GM21447 (cell line): ENCODE data around the gene NFAT5.
"Not testable (repeated sequence)": the region's sequence is repeated elsewhere in the genome, so short reads cannot be mapped to it uniquely, and the experiment has no call there.

Experiments used
- ATAC-seq: cut with Tn5 transposase; IDR thresholded peaks from one replicate; pipeline ENCODE4 v1.9.1; 2021; ENCODE audit not compliant: unreplicated experiment

NFAT5 gene

DNA sequence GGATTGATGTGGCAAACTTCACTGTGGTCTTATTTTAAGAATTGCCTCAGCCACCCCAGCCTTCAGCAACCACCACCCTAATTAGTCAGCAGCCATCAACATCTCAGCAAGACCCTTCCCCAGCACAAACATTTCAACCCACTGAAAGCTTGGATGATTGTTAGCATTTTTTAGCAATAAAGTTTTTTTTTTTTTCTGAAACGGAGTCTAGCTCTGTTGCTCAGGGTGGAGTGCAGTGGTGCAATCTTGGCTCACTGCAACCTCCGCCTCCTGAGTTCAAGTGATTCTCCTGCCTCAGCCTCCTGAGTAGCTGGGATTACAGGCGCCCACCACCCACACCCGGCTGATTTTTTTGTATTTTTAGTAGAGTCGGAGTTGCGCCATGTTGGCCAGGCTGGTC is 19.1 kb upstream of the NFAT5 start:
- ATAC-seq: not testable (repeated sequence)

DNA sequence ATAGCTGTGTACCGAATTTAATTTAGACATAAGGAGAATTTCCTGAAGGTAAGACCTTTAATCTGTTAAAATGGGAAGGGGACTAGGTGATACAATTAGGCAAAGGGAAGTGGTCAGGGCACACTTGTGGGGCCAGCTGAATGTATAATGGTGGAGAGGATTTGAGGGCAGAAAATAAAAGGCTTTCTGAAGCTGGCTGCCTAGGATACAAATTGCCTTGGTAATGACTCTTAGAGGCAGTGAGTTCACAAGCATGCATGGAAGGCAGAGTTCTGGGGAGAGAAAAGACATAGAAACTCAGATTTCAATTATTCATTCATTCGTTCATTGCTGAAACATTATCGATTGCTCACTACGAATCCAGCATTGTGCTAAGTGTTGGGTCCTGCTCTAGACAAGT is 12.4 kb upstream of the NFAT5 start:
- ATAC-seq: no peak

DNA sequence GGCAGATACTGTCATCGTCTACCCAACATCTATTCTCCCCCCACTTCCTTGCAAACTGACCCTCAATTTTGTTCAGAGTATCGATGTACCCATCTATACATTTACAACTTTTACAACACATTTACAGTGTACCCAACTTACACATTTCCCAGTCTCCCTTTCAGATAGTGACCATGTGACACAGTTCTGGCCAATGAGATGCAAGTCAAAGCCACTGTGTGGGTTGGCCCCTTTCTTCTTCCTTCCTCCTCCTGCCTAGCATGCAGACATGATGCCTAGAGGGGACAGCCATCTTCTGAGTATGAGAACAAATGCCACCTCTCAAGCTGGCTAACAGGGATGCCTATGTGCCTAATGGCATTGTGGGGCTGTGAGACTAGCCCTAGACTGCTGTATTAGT is 11.3 kb upstream of the NFAT5 start:
- ATAC-seq: no peak

DNA sequence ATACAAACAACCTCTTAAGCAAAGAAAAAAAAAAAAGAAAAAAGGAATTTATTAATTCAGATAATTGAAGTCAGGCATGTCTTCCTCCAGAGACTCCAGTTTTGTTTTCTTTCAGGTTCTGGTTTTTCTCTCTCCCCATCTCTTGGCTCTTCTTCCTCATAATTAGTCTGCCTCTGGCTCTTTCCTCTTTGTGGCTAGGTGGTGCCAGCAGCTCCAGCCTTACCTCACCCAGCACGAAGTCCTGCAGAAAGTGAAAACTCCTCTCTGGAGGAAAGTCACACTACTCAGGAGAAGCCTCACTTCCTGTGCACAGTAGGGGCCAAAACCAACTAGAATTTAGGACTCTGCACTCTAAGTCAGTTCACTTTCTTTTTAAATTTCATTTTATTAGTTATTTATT is 10.3 kb upstream of the NFAT5 start:
- no peak for ATAC-seq

DNA sequence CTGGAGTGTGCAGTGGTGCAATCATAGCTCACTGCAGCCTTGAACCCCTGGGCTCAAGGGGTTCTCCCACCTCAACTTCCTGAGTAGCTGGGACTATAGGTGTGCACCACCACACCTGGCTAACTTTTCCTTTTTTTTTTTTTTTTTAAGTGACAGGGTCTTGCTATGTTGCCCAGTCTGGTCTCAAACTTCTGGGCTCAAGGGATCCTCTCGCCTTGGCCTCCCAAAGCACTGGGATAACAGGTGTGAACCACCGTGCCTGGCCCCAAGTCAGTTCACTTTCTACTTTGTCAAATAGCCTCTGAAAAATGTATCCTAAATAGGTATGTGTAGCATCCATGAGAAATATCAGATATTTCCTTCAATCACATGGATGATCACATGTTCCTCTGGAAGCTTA is 9.9 kb upstream of the NFAT5 start:
- ATAC-seq: no peak

DNA sequence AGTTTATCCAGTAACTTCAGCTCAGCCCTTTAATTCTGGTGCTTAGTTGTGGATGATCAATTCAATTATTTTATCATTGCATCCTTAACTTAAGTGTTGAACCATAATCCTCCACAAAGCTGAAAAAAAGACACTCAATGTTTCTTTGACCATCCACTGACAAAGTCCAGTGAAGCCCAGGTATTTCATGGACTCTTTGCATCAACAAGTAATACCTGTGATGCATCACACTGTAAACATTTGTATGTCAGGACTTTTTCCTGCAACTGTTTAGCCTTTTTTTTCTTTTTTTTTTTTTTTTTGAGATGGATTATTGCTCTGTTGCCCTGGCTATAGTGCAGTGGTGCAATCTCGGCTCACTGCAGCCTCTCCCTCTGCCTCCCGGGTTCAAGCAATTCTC is 6.6 kb upstream of the NFAT5 start:
- ATAC-seq: no peak

DNA sequence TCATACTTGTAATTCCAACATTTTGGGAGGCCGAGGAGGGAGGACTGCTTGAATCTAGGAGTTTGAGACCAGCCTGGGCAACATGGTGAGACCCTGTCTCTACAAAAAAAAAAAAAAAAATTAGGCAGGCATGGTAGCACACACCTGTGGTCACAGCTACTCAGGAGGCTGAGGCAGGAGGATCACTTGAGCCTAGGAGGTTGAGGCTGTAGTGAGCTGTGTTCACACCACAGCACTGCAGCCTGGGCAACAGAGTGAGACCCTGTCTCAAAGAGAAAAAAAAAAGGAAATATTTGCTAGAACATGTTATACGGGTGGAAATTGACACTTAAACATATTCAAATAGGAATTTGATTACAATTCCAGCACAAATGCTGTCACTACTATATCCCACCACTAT is 4.4 kb upstream of the NFAT5 start:
- ATAC-seq: not testable (repeated sequence)

DNA sequence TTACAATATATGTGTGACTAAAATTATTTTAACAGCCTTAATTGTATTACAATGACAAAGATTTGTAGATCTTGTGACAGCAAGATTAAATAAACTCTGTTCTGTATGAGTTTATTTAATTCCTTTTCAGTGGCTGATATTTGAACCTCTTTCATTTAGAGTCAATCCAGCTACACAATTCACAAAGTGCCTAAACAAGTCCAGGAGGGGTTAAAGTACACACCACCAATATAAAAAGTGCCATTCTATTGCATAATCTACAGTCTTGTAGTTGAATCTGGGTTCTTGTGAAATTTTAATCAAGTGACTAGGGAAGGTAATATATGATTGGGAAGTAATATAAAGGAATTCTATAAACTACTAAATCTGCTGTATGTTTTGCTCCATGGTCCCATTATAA is 3.9 kb upstream of the NFAT5 start:
- ATAC-seq: no peak

DNA sequence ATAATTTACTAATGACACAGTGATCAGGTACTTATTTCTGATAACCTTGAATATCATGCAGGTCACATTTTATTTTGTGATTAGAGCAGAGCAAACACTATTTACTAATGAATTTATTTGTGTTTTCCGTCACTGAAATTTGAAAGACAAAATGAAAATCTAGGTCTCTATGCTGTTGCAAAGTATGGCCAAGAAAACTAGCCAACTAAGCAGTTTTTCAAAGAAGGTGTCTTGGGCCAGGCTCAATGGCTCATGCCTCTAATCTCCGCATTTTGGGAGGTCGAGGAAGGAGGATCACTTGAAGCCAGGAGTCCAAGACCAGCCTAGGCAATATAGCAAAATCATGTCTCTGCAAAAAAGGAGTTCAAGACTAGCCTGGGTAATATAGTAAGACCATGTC is 3.0 kb upstream of the NFAT5 start:
- ATAC-seq: no peak

DNA sequence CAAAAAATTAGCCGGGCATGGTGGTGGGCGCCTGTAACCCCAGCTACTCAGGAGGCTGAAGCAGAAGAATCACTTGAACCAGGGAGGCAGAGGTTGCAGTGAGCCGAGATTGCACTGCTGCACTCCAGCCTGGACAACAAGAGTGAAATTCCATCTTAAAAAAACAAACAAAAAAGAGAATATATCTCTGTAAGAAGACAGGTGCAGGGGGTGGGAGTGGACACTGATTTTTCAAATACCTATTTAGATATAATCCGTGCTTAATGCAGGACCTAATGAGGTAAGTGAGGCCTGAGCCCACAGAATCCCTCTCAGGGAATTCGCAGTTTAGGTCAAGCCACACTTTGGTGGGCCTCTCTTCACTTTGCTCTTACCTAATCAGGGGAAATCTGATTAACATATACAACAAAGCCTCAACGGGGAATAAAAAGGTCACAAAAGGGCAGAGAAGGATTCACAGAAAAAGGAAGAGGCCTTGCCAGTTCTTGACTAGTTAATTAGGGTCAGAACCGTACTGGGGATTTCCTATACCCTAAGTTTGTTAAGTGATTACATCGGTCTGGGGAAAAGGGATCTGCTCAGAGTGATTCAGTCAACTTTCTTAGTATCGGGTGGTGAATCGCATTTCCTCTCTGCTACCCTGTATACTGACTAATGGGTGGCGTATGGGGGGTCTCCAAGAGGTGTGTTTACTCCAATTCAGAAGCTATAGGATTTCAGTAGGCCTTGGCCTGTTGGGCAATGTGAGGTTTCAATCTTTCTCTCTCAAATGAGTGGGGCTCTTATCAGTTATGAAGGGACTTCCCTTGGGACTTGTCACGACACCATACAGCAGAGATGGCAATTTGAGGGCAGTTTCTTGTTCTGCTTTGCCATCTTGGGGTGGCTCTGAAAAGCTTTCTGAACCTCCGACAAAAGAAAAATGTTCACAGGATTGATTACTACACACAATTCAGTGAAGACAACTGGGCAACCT is 1.9 kb upstream of the NFAT5 start:
- peak; percentile 45 for ATAC-seq

DNA sequence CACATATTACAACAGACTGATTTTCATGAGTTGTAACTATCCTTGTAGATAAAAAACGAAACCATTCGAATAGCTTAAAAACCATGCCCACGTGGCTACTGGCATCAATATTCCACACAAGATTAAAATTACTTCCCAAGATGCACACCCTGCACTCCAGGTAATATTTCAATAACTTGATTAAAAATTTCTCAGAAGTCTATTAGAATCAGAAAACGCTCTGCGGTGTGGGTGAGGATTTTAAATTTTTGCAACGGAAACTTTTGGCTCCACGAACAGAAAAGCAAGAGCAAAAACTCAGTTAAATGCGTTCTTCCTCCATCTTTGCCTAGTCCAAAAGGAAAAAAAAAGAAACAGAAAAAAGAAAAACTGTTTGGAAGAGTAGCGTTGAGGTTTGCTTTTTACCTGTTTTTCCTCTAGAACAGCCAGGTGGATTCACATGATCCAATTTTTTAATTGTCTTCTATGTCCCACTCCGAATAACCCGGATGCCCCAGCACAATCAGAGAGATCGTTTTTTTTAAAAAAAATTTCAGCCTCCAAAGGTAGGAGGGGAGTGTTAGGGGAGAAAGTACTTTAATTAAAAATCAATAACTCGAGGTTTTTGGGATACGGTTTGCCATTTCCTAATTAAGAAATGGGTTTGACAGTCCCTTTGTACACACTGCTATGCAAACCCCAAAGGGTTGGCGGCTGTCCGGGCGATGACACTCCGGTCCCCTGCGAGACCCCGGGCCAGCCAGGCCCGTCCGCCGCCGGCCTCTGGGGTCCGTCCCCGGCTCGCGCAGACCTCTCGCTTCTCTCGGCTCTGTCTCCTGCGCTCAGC is 708 bp upstream of the NFAT5 start:
- ATAC-seq: no peak

DNA sequence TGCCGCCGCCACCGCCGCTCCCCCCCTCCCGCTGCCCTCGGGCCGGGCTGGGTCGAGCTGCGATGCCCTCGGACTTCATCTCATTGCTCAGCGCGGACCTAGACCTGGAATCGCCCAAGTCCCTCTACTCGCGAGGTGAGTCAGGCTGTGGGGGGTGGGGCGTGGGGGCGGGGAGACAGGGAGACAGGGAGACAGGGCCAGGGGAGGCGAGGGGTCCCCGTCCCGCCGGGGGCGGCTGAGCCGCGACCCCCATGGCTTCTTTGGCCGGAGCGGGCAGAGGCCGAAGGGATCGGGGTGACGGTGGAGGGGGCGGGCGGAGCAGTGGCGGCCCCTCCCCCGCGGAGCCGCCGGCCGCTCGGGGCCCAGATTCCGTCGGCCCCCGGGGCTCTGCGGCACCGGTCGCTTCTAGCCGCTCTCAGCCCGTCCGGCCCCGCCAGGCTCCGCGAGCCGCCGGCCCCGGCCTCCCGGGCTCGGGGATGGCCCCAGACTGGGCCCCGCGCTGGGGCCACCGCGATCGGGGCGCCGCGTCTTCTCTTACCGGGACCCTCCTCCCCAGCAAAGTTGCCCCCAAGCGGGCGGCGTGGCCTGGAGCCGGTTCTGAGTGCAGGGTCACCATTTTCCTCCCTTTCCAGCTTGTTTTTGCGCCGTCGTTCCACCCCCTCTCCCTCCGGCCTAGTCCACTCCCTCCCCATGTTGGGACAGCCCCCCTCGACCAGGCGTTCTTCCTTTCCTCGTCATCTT is 644 bp downstream of the NFAT5 start:
- peak; percentile 11 for ATAC-seq

DNA sequence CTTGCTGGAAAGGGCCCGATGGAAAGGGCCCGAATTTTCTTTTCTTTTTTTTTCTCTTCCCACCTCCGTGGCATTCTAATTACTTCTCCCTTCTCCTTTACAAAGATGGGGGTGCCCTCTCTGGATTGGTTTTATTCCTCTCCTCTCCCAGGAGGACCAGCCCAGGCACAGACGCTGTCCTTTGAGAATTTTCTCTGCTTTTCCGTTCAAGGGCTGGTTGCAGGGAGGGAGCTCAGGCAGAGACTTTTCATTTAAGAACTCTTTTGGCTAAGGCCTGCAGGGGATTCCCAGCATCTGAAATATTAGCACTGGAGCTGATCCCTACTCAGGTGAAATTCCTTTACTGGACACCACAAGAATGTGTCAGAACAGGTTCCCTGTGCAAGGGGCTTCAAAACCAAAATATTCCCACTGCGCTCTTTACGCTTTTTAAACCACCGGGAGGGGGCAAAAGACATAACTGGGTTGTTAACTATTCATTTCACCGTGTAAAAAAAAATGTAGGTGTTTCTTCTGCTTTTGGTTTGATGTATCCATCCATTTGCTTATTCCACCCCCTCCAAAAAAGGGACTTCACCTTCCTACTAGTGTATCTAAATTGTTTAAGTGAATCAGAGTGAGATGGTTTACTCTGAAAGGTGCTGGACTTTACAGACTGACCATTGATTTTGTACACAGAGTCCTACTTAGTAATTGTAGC is 1.4 kb downstream of the NFAT5 start:
- ATAC-seq: no peak

DNA sequence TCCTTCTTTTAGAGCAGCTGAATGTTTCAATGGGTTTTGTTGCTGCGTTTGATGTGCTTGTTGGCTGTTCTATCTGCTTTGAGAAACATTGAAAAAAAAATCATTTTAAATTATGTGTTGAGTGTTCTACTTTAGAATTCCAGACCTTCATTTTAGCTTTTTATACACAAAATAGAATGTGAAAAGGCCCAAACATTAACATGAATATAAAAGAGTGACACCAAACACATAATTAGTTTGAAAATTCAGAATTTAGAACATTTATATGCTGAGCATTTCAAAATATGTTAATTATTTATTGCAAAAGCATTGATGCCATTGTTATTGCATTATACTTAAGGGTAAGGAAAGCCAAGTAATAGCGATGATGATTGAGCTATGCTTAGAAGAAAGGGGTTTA is 2.9 kb downstream of the NFAT5 start:
- no peak for ATAC-seq

DNA sequence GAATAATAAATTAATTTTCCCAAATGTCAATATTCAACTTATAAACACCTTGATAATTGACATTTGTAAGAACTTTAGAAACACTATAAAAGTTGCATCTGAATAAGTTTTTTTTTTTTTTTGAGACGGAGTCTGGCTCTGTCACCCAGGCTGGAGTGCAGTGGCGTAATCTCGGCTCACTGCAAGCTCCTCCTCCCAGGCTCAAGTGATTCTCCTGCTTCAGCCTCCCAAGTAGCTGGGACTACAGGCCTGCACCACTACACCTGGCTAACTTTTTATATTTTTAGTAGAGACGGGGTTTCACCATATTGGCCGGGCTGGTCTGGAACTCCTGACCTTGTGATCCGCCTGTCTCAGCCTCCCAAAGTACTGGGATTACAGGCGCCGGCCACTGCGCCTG is 13.0 kb downstream of the NFAT5 start:
- not testable (repeated sequence) for ATAC-seq

DNA sequence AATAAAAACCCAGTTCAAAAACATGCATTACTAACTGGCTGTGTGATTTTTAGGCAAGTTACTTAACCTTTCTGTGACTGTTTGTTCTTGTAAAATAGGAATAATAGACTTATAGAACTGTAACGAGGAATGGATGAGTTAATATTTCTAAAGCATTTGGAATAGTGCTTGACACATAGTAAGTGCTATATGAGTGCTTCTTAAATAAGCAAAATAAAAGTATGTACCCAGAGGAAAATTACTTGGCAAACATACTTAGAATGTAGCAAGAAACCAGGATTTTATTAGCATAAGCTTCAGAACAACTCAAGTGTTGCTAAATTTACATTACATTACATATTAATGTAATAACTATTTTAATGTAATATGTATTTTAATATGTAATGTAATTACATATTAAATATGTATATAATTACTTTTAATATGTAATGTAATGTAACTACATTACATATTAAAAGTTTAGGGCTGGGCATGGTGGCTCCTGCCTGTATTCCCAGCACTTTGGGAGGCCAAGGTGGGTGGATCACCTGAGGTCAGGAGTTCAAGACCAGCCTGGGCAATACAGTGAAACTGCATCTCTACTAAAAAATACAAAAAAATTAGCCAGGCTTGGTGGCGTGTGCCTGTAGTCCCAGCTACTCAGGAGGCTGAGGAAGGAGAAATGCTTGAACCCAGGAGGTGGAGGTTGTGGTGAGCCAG is 14.2 kb downstream of the NFAT5 start:
- no peak for ATAC-seq

DNA sequence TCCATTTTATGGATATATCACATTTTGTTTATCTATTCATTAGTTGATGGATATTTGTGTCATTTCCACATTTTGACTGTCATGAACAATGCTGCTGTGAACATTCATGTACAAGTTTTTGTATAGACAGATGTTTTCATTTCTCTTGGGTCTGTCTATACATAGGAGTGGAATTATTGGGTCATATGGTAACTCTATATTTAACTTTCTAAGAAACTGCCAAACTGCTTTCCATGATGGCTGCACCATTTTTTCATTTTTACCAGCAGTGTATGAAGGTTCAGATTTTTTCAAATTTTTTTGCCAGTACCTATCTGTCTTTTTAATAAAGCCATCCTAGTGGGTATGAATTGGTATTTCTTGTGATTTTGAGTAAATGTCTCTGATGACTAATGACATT is 15.5 kb downstream of the NFAT5 start:
- ATAC-seq: no peak

DNA sequence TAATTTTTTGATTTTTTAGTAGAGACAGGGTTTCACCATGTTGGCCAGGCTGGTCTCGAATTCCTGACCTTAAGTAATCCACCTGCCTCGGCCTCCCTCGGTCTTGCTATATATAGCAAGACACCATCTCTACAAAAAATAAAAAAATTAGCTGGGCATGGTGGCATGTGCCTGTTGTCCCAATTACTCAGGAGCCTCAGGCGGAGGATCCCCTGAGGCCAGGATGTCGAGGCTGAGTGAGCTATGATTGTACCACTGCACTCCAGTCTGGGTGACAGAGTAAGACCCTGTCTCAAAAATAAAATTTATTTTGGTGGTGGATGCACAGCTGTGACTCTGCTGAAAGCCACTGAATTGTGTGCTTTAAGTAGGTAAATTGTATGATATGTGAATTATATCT is 18.7 kb downstream of the NFAT5 start:
- ATAC-seq: not testable (repeated sequence)

DNA sequence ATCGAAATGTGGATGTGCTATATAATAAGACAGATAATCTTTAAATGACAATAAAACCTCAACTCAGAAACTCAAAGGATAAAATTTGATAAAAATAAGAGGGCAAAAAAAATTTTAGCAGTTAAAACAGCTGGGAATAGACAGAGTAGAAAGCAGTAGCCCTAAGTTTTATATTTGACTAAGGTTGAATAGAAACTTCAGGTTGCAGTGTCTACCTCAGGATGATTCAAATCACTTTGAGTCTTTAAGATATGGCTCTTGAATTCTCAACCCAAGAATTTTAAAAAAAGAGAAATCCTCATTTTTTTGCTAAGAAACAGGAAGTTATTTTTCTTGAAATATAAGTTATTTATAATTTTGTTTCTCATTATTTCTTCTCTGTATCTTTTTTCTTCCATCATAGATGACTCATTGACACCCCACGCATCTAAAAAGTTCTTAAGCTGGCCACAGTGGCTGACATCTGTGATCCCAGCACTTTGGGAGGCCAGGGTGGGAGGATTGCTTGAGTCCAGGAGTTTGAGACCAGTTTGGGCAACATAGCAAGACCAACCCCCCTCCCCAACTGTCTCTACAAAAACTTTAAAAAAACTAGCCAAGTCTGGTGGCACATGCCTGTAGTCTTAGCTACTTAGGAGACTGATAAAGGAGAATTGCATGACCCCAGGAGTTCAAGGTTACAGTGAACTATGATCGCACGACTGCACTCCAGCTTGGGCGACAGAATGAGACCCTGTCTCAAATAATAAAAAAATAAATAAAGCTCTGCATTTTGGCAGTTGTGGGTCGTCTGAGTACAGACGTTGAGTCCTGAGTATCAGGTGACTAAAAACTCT is 23.9 kb downstream of the NFAT5 start:
- no peak for ATAC-seq
